ENCODE results near the gene RAC2. TPM values are rescaled to one million over a fixed set of nuclear protein-coding genes. Genes with fewer than 3 reads are reported as not detected.

The RAC2 gene
- total RNA-seq, 1 donor from 2014 or later: 111 TPM

GRCh38 chr22:37183432-37184379 lies 60.4 kb downstream of the RAC2 start:
- ATAC-seq (no peak), DNase-seq (peak; percentile 34)
- H3K27ac ChIP-seq: peak overlapping the region; percentile 6
- peaks cover 7% of the 10 kb centered on the region for H3K36me3 ChIP-seq
- H3K27me3 ChIP-seq (ENCODE audit: low read depth): no peaks in the 10 kb centered on the region
- TF ChIP-seq CTCF (IDR thresholded peaks at IDR 0.05): no peak
- peaks cover 58% of the 10 kb centered on the region for H3K4me1 ChIP-seq
- intact Hi-C loops (cut with DNase I): no loop called here
- no peaks in the 10 kb centered on the region for H3K9me3 ChIP-seq
- no peak overlapping the region for H3K4me3 ChIP-seq

GRCh38 chr22:37182949-37183245 lies 61.2 kb downstream of the RAC2 start:
- no peak for TF ChIP-seq CTCF (IDR thresholded peaks at IDR 0.05)
- H3K36me3 ChIP-seq: peaks cover 7% of the 10 kb centered on the region
- H3K4me1 ChIP-seq: peaks cover 58% of the 10 kb centered on the region
- no peak overlapping the region for H3K27ac ChIP-seq
- peak; percentile 30 for DNase-seq
- intact Hi-C loops (cut with DNase I): no loop called here
- no peaks in the 10 kb centered on the region for H3K27me3 ChIP-seq (ENCODE audit: low read depth)
- H3K4me3 ChIP-seq: no peak overlapping the region
- ATAC-seq: no peak
- no peaks in the 10 kb centered on the region for H3K9me3 ChIP-seq

GRCh38 chr22:37182101-37182948 lies 61.7 kb downstream of the RAC2 start:
- Histone ChIP-seq H3K4me1 (peaks cover 58% of the 10 kb centered on the region), H3K9me3 (no peaks in the 10 kb centered on the region), H3K27ac (no peak overlapping the region), H3K36me3 (peaks cover 7% of the 10 kb centered on the region), H3K27me3 (ENCODE audit: low read depth) (no peaks in the 10 kb centered on the region), H3K4me3 (no peak overlapping the region)
- ATAC-seq: no peak
- TF ChIP-seq CTCF (IDR thresholded peaks at IDR 0.05): no peak
- intact Hi-C loops (cut with DNase I): no loop called here
- peak; percentile 42 for DNase-seq

- no peak overlapping the region for H3K27ac ChIP-seq
- no peak for TF ChIP-seq CTCF (IDR thresholded peaks at IDR 0.05)
- intact Hi-C loops (cut with DNase I): no loop called here
- peaks cover 58% of the 10 kb centered on the region for H3K4me1 ChIP-seq
- DNase-seq (no peak), ATAC-seq (no peak)
- H3K36me3 ChIP-seq: peaks cover 7% of the 10 kb centered on the region
- H3K9me3 ChIP-seq: no peaks in the 10 kb centered on the region
- H3K27me3 ChIP-seq (ENCODE audit: low read depth): no peaks in the 10 kb centered on the region
- H3K4me3 ChIP-seq: no peak overlapping the region
Observed at GRCh38 chr22:37181681-37182080, 62.4 kb downstream of the RAC2 start.

GRCh38 chr22:37180531-37181231 lies 63.4 kb downstream of the RAC2 start:
- no peak for TF ChIP-seq CTCF (IDR thresholded peaks at IDR 0.05)
- H3K4me3 ChIP-seq: no peak overlapping the region
- no peaks in the 10 kb centered on the region for H3K27me3 ChIP-seq (ENCODE audit: low read depth)
- intact Hi-C loops (cut with DNase I): no loop called here
- H3K9me3 ChIP-seq: no peaks in the 10 kb centered on the region
- ATAC-seq: no peak
- H3K4me1 ChIP-seq: peaks cover 58% of the 10 kb centered on the region
- H3K36me3 ChIP-seq: peaks cover 7% of the 10 kb centered on the region
- H3K27ac ChIP-seq: peak overlapping the region; percentile 58
- peak; percentile 43 for DNase-seq
